GM08714 (cell line): ENCODE results near the gene IGF1.

ENCODE experiments used
- H3K4me3 ChIP-seq: fragments of 200-500 bp; sonication (Bioruptor generic); 2 replicates; pipeline ENCODE4 v1.5.1; 2014; ENCODE audit warnings: mild to moderate bottlenecking, low read length, inconsistent platforms
- ZNF274 ChIP-seq: IDR thresholded peaks from 2 replicates; pipeline ENCODE4 v1.6.1; 2012; ENCODE audit warnings: mild to moderate bottlenecking, low read depth, low read length

The IGF1 gene

DNA sequence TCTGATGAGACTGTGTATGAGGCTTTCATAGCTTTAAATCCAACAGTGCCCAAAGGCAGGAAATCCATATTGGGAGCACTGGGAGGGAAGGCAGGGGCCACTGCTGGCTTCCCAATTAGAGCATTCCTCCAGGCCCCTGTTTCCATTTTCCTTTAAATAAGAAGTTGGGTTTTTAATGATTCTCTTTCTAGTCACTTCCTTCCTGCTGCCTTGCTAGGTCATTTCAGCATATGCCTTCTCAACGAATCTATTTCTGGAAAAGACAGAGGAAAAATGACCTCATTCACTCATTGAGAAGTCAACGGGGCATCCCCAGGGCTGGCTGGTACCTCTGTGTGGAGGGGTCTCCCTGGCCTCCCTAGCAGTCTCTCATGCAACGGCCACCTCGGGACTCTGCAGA lies 43.5 kb downstream of the IGF1 start:
- no peak overlapping the region for H3K4me3 ChIP-seq
- no peak for TF ChIP-seq ZNF274

- no peak overlapping the region for H3K4me3 ChIP-seq
- TF ChIP-seq ZNF274, result no peak
Measured at GRCh38 chr12:102435827-102436436, 44.4 kb downstream of the IGF1 start.

DNA sequence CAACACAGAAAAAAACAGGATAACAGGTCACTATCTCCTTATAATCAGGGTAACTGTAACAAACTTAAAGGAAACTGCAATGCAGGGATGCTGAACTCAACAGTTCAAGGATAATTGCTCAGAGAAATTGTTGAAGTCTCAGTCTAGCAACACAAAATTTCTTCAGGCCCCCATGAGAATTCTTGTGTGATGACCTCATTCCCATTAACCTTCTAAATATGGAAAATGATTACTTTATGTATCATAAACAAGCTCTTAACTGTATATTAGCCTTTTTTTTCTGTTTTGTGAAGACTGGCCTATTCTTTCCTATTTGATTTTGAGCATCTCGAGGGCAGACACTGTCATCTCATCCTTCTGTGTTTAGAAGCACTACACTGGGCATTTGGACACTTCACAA lies 47.1 kb downstream of the IGF1 start:
- H3K4me3 ChIP-seq, result no peak overlapping the region
- TF ChIP-seq ZNF274, result no peak

GRCh38 chr12:102430661-102431060 lies 49.7 kb downstream of the IGF1 start:
- TF ChIP-seq ZNF274, result no peak
- H3K4me3 ChIP-seq, result no peak overlapping the region

DNA sequence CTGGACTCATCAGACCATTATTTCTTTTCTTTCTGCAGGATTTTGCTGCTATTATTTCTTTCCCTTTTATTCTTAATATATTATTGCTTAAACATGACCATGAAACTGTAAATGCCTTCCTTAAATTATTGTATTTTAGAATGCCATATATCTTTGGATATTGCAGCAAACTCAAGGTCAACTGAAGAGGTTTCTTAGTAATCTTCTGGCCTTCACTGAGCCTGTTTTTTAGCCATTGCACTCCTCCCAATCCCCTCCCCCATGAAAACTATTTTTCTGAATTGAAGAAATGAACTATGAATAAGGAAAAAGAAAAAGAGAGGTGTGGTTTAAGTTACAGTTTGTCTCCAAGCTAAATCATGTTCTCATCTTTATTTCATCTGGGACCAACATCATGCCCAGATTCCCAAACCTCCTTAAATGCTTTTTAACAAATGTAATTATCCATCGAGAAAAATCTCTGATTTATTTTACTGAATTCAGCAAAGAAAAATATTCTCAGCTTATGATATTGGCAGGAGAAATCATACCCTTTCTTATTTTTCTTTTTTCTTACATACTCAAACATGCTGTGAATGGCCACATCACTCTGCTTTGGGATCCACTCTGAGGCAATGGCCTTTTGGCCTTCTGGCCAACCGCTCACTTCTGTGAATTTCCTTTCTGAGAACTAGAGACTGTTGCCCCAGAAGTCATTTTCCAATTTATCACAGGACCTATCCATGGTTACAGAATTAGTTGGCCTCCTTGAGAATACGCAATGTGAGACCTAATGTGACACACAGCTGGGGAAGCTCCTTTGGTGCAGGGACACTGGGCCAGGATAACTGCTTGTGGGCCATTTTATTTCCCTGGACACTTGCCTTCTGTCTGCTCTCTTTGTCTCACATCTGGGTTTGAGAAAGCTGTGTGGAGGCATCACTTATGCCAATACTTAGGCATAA lies 50.9 kb downstream of the IGF1 start:
- no peak for TF ChIP-seq ZNF274
- no peak overlapping the region for H3K4me3 ChIP-seq

DNA sequence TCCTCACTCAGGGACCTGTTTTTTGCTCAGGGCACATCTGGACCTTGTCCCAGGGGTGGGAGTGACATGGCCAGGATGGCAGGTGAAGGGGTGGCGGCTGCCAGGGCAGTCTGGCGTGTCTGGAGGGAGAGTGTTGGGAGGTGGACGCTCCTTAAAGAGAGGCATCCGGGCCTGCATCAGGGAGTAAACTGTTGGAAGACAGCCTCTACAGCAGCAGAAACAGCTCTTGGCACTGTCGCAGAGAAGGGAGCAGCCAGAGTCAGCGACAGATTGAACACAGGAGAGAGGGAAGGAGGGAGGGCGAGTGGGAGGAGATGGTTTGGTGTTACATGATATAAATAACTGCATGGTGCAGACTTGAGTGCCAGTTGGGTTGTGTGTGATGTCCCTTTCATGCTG lies 52.8 kb downstream of the IGF1 start:
- no peak for TF ChIP-seq ZNF274

DNA sequence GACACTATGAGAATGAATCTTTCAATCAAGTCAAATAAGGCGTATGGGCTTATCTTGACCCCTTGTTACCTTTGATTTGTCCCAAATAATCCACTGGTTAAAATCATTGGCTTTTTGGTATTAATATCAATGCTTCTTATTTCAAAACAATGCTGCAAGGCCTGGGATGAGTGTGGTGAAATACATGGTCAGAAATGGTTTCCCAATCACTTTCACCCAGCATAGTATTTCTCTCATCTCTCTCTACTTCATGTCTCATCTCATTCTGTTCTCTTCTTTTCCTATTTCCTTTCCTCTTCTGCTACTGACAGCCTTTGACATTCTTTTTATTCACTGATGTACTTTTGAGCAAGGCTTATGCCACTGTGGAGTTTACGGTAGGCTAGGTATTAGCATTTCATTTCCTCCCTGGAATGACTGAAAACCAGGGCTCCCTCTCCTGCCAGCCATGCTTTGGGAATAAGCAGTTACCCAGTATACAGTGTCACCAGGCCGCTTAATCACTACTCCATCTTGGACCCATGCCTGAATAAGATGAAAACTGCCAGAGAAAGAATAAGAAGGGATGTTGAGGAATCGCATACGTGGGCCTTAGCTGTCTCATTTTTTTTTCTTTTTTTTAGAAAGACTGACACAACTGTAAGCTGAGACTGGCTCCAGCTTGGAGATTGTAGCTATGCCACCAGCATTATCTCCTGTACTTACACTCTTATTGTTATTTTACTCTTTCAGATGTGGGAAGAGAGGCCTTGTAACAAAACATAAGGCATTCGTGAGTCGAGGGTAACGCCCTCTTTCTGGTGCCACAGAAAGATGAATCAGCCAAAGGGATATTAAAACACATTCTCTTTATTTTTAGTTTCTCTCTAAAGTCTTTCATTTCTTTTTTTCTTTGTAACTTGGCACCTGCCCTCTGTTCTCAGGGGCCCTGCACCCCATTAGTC lies 53.5 kb downstream of the IGF1 start:
- H3K4me3 ChIP-seq, result no peak overlapping the region

More for the DNA sequence above, 52.8 kb downstream of the IGF1 start:
- H3K4me3 ChIP-seq, result no peak overlapping the region

GRCh38 chr12:102425109-102426039 lies 55.0 kb downstream of the IGF1 start:
- no peak for TF ChIP-seq ZNF274
- H3K4me3 ChIP-seq, result no peak overlapping the region

More for the DNA sequence above, 53.5 kb downstream of the IGF1 start:
- no peak for TF ChIP-seq ZNF274

- no peak for TF ChIP-seq ZNF274
- H3K4me3 ChIP-seq, result no peak overlapping the region
Measured at GRCh38 chr12:102423462-102423861, 56.9 kb downstream of the IGF1 start.

GRCh38 chr12:102421802-102422583 lies 58.4 kb downstream of the IGF1 start:
- no peak for TF ChIP-seq ZNF274
- H3K4me3 ChIP-seq, result no peak overlapping the region

- H3K4me3 ChIP-seq, result no peak overlapping the region
- TF ChIP-seq ZNF274, result no peak
Measured at GRCh38 chr12:102419094-102419764, 61.1 kb downstream of the IGF1 start.

DNA sequence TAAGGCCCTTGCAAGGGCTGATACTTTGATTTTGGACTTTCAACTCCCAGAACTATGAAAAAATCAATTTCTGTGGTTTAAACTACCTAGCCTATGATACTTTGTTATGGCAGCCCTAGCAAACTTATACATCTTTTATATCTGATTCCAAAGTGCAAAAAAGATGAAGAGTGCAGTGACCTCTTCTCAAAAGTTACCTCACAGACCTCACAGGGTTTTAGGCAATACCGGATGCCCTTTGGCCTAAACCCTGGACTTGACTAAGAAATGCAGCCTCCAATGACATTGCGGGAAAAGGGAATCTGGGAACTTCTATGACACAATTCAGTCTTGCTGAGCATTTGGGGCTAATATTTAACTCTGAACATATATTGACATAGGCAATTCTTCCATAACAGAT lies 63.3 kb downstream of the IGF1 start:
- TF ChIP-seq ZNF274, result no peak
- H3K4me3 ChIP-seq, result no peak overlapping the region

DNA sequence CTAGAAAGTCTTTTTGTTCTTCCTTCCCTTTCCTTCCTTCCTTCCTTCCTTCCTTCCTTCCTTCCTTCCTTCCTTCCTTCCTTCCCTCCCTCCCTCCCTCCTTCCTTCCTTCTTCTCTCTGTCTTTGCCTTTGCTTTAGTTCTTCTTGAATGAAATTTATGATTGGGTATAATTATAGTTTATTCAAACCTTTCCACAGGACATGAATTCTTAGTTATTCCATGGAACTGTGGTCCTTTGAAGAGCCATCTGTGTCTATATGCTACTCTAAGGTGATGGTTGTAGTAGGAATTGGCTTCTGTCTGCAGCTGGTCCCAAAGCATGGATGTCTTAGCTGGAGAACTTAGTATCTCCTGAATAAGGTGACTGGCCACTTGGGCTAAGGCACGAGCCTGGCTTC lies 64.8 kb downstream of the IGF1 start:
- no peak for TF ChIP-seq ZNF274
- no peak overlapping the region for H3K4me3 ChIP-seq
